ENCODE measurements around the gene UROS. TPM values are rescaled to one million over a fixed set of nuclear protein-coding genes. Genes with fewer than 3 reads are reported as not detected.

UROS gene
- total RNA-seq, 2 experiments from 2014 or later, result 30.9 to 35.4 TPM

DNA sequence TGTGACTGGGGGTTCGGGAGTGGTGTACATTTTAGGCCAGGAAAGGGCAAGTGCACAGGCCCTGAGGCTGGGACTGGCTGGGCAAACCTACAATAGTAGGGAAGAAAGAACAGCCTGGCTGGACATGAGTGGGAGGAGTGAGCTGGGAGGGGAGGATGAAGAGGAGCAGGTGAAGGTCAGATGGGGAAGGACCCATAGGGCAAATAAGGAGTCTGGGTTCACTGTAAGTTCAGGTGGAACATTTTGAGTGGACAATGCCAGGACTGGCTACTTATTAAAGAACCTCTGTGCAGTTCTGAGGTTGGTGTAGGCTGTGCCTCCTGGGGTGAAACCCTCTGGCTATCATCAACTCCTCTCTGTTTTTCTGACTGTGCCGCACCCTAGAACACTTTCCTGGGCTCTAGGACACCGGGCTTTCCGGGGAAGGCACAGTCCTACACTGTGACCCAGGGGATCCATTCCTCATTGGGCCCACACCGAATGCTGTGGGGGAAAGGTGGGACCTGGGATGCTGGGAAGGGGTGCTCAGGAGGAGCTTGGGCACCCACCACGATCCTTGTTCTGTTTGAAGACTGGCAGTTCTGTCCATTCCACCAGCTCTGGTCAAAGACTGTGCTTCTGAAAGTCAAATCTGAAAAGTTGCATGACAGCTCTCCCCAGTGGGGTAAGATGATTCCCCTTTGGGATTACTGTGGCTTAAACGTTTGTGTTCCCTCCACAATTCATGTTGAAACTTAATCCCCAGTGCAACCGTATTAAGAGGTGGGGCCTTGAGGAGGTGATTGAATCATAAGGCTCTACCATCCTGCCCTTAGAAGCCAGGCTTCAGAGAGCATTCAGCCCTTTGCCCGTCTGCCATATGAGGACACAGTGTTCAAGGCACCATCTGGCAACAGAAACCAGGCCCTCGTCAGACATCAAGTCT is 43.4 kb downstream of the UROS start:
- ATAC-seq (no peak), DNase-seq (no peak)
- POLR2A ChIA-PET, result no interaction called here
- intact Hi-C loops (cut with micrococcal nuclease), result no loop called here
- H3K4me1 Mint-ChIP-seq (ENCODE audit: low read depth), result no peaks in the 10 kb centered on the region
- H3K4me3 Mint-ChIP-seq, result no peak overlapping the region
- TF ChIP-seq, protein P1, sequence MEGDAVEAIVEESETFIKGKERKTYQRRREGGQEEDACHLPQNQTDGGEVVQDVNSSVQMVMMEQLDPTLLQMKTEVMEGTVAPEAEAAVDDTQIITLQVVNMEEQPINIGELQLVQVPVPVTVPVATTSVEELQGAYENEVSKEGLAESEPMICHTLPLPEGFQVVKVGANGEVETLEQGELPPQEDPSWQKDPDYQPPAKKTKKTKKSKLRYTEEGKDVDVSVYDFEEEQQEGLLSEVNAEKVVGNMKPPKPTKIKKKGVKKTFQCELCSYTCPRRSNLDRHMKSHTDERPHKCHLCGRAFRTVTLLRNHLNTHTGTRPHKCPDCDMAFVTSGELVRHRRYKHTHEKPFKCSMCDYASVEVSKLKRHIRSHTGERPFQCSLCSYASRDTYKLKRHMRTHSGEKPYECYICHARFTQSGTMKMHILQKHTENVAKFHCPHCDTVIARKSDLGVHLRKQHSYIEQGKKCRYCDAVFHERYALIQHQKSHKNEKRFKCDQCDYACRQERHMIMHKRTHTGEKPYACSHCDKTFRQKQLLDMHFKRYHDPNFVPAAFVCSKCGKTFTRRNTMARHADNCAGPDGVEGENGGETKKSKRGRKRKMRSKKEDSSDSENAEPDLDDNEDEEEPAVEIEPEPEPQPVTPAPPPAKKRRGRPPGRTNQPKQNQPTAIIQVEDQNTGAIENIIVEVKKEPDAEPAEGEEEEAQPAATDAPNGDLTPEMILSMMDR (IDR thresholded peaks at IDR 0.05), result no peak
- H3K27ac Mint-ChIP-seq, result no peak overlapping the region
- H3K36me3 Mint-ChIP-seq (ENCODE audit: low read depth), result no peaks in the 10 kb centered on the region
- H3K27me3 Mint-ChIP-seq, result no peaks in the 10 kb centered on the region
- CTCF ChIA-PET, result interaction anchor here (1.5 kb wide), 1 partner anchor 49 kb away, joined by 3 read pairs; no protein-coding TSS in a partner anchor
- H3K9me3 Mint-ChIP-seq, result no peaks in the 10 kb centered on the region

DNA sequence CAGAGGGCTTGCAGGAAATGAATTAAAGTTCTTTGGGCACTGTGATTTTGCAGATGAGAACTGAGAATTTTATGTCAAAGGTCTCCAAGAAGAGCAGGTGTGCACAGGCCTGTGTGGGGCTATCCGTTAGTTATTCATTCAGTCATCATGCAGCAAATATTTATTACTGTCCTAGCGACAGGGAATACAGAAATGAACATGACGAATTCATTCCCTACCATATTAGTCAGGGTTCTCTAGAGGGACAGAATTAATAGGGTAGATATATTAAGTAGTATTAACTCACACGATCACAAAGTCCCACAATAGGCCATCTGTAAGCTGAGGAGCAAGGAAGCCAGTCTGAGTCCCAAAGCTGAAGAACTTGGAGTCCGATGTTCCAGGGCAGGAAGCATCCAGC is 44.5 kb downstream of the UROS start:
- Mint-ChIP-seq H3K27me3 (peaks cover 2% of the 10 kb centered on the region), H3K4me3 (no peak overlapping the region), H3K9me3 (no peaks in the 10 kb centered on the region), H3K27ac (no peak overlapping the region), H3K4me1 (ENCODE audit: low read depth) (no peaks in the 10 kb centered on the region), H3K36me3 (ENCODE audit: low read depth) (no peaks in the 10 kb centered on the region)
- ChIA-PET POLR2A (no interaction called here), CTCF (no interaction called here)
- TF ChIP-seq, protein P1 (IDR thresholded peaks at IDR 0.05), result no peak
- intact Hi-C loops (cut with micrococcal nuclease), result no loop called here
- ATAC-seq, result no peak
- DNase-seq, result no peak

DNA sequence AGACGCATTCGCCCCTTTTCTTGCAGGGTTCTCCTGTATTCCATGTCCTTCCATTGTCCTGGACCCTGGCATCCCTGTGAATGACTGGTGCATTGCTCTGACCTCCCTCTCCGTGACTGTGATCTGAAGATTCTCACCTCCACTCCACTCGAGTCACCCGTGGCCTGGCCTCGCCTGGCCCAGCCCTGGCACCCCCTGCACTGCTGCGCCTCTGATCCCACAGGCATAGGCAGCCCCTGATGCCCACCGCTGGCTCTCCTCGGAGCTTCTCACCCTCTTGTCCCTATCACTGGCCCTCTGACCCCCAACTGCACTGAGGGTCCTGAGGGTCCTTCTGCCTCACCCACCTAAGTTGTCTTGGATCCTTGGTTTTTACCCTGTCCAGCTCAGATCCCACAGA is 45.3 kb downstream of the UROS start:
- TF ChIP-seq, protein P1 (IDR thresholded peaks at IDR 0.05), result no peak

DNA sequence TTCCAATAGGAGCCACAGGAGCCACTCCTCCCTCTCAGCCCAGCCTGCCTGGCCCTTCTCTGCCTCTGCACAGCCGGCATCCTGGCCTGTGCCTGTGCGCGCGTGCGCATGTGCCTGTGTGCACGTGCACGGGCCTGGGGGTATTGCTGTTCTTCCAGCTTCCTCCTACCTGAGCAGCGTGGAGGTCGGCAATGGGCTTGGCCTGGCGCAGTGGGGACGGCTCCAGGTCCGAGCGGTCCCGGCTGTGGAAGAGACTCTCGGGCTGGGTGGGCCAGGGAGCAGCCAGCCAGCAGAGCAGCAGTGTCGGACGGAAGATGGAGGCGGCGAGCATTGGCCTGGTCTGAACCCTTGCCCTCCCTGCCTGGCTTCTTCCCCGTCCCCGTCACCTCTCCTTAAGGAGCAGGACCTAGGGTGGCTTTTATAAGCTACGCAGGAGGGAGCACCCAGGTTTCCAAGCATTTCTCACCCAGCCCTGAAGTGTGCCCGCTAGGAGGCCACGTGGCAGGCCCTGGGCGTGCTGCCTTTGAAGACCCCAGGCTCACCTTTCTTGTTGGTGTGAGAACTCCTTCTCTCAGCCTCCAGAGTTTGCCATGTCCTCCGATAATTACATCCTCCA is 47.5 kb downstream of the UROS start, which contains the start of gene MMP21:
MMP21 (minus strand) TSS at position 331 of the 616 bp plus-strand sequence; CDS start at position 331, 0 bp downstream.
- H3K4me1 Mint-ChIP-seq (ENCODE audit: low read depth), result no peaks in the 10 kb centered on the region
- TF ChIP-seq, protein P1 (IDR thresholded peaks at IDR 0.05), result no peak
- POLR2A ChIA-PET, result no interaction called here
- DNase-seq (no peak), ATAC-seq (no peak)
- H3K9me3 Mint-ChIP-seq, result no peaks in the 10 kb centered on the region
- no peaks in the 10 kb centered on the region for H3K36me3 Mint-ChIP-seq (ENCODE audit: low read depth)
- intact Hi-C loops (cut with micrococcal nuclease), result no loop called here
- CTCF ChIA-PET, result no interaction called here
- peaks cover 2% of the 10 kb centered on the region for H3K27me3 Mint-ChIP-seq
- H3K27ac Mint-ChIP-seq, result no peak within 1 kb of the TSS
- no peak within 1 kb of the TSS for H3K4me3 Mint-ChIP-seq

More for the DNA sequence above, 45.3 kb downstream of the UROS start:
- Mint-ChIP-seq H3K4me1 (ENCODE audit: low read depth) (no peaks in the 10 kb centered on the region), H3K4me3 (no peak overlapping the region), H3K27ac (no peak overlapping the region), H3K27me3 (peaks cover 2% of the 10 kb centered on the region), H3K36me3 (ENCODE audit: low read depth) (no peaks in the 10 kb centered on the region), H3K9me3 (no peaks in the 10 kb centered on the region)
- ATAC-seq (no peak), DNase-seq (no peak)
- ChIA-PET POLR2A (no interaction called here), CTCF (no interaction called here)
- intact Hi-C loops (cut with micrococcal nuclease), result no loop called here
